Thoracic aorta (tissue), 2 donors: ENCODE results near the gene PUSL1. TPM values are rescaled to one million over a fixed set of nuclear protein-coding genes. Genes with fewer than 3 reads are reported as not detected.

ENCODE experiments used
- ATAC-seq: fragments of 150-250 bp; one replicate; pipeline ENCODE4 v1.8.0; 2017; ENCODE audit warnings: low read depth; ENCODE audit not compliant: insufficient number of reproducible peaks, low FRiP score
- DNase-seq: peaks from one replicate; pipeline ENCODE4 v3.0.0-alpha.2; 2020; ENCODE audit warnings: low spot score
- H3K27ac ChIP-seq, 2 donors: fragments of 200-600 bp; sonication (generic); 1 replicate in 1 of 2; 2 replicates in 1 of 2; pipeline ENCODE4 v1.5.1; 2016; ENCODE audit warnings: mild to moderate bottlenecking in 2 of 2, moderate library complexity in 2 of 2
- H3K27me3 ChIP-seq: fragments of 200-600 bp; sonication (generic); replicated peaks from 2 replicates; pipeline ENCODE4 v1.6.0; 2016; ENCODE audit warnings: mild to moderate bottlenecking; ENCODE audit not compliant: insufficient read depth
- H3K36me3 ChIP-seq: fragments of 200-600 bp; sonication (generic); one replicate; pipeline ENCODE4 v1.5.1; 2016
- H3K4me1 ChIP-seq, 2 donors: fragments of 200-600 bp; sonication (generic); 1 replicate in 1 of 2; 2 replicates in 1 of 2; pipeline versions ENCODE4 v1.5.1 to v1.6.0; 2016; ENCODE audit warnings: low read depth in 2 of 2, mild to moderate bottlenecking in 1 of 2; ENCODE audit not compliant: control insufficient read depth in 1 of 2
- H3K4me3 ChIP-seq: fragments of 200-600 bp; sonication (generic); 2 replicates; pipeline ENCODE4 v1.5.1; 2016; ENCODE audit warnings: mild to moderate bottlenecking
- H3K9me3 ChIP-seq: fragments of 200-600 bp; sonication (generic); 2 replicates; pipeline ENCODE4 v1.5.1; 2016
- total RNA-seq, 2 donors: library from RNA; depleted of rRNA; stranded (reverse); fragments of >200 nt; gene quantifications; one replicate each; pipeline versions ENCODE4 v1.1.0 to v1.2.3, GENCODE V29; 2016
- TF ChIP-seq, protein P1 (sequence below): fragments of 200-600 bp; sonication (generic); IDR thresholded peaks from one replicate; pipeline ENCODE4 v1.5.1; 2019; ENCODE audit warnings: antibody characterized with exemption

PUSL1 gene
- total RNA-seq, 2 donors from 2014 or later: 22.1 to 22.6 TPM

DNA sequence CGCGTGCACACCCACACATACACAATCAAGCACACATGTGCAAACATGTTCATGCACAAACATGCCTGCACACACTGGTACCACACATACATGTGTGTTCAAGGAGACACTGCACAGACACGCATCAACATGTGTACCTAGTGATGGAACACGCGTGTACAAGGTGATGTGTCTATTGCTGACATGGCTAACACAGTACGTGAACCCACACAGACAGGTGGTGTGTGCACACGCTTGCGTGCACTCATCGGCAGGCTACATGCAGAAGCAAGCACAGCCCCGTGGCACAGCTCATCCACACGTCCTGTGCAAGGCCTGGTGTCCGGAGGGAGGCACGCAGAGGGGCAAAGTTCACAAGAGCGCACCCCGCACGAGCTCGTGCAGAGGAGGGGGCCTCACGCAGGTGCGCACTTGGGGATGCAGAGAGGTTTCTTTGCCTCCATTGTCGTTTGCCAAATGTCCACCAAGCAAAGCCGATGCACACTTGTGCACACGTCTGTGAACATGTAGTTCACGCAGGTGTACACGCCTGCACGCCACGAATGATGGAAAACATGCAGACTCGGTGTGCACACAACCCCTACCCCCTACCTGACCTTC, 1.6 kb upstream of the PUSL1 start:
- Histone ChIP-seq H3K4me3 (peak overlapping the region; percentile 88), H3K27ac (peak overlapping the region in 1 of 2 donors; percentile 14), H3K27me3 (no peaks in the 10 kb centered on the region), H3K36me3 (peaks cover 9% of the 10 kb centered on the region), H3K4me1 (peaks cover 29 to 44% of the 10 kb centered on the region in 2 donors), H3K9me3 (no peaks in the 10 kb centered on the region)
- no peak for ATAC-seq
- no peak for DNase-seq
- TF ChIP-seq, protein P1, sequence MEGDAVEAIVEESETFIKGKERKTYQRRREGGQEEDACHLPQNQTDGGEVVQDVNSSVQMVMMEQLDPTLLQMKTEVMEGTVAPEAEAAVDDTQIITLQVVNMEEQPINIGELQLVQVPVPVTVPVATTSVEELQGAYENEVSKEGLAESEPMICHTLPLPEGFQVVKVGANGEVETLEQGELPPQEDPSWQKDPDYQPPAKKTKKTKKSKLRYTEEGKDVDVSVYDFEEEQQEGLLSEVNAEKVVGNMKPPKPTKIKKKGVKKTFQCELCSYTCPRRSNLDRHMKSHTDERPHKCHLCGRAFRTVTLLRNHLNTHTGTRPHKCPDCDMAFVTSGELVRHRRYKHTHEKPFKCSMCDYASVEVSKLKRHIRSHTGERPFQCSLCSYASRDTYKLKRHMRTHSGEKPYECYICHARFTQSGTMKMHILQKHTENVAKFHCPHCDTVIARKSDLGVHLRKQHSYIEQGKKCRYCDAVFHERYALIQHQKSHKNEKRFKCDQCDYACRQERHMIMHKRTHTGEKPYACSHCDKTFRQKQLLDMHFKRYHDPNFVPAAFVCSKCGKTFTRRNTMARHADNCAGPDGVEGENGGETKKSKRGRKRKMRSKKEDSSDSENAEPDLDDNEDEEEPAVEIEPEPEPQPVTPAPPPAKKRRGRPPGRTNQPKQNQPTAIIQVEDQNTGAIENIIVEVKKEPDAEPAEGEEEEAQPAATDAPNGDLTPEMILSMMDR: no peak

DNA sequence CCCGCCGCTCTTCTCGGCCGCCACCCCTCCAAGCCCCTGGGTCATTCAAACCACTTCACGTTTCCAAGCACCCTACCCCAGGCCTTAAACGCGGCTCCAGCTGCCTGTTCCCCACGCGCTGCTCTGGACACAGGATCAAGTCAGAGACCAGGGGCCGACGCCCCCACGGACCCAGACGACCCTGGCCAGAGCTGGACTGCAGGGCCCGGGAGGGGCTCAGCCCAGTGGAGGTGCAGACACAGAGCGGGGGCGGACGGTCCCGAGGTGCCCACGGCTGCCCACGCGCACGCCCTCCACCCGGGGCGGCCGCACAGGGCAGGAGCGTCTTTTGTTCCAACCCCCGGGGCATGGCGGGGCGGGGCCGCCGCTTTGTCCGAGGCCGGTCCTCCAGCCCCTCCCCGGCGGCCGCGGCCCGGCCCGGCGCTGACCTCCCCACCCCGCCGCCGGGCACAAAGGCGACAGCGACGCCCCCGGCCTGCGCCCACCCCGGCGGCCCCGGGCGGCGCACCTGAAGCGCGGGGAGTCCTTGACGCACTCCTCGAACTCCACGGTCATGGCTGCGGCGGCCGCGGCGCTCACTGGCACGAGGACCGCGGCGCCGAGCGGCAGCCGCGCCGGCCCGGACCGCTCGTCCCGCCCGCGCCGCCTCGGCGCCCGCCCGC, 1.0 kb upstream of the PUSL1 start:
- Histone ChIP-seq H3K4me3 (peak overlapping the region; percentile 88), H3K4me1 (peaks cover 29 to 44% of the 10 kb centered on the region in 2 donors), H3K27ac (peak overlapping the region; percentile 14 to 65), H3K27me3 (no peaks in the 10 kb centered on the region), H3K36me3 (peaks cover 12% of the 10 kb centered on the region), H3K9me3 (no peaks in the 10 kb centered on the region)
- DNase-seq (no peak), ATAC-seq (peak; percentile 5)
- TF ChIP-seq, protein P1: no peak

DNA sequence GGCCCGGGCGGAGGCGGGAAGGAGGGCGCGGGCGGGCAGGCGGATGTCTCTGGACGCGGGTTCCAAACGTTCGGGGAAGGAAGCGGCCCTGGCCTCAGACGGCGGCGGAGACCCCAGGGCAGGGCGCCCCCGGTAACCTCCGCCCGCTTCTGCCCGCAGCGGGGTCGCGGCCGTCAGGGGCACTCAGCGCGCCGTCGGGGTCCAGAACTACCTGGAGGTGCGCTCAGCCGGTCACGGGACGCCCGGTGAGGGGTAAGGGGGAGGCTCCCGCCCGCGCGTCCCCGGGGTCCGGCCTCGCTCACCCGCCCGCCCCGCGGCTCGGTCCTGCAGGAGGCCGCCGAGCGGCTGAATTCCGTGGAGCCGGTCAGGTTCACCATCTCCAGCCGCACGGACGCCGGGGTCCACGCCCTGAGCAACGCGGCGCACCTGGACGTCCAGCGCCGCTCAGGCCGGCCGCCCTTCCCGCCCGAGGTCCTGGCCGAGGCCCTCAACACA, 406 bp downstream of the PUSL1 start:
- peaks cover 29 to 44% of the 10 kb centered on the region in 2 donors for H3K4me1 ChIP-seq
- DNase-seq: no peak

DNA sequence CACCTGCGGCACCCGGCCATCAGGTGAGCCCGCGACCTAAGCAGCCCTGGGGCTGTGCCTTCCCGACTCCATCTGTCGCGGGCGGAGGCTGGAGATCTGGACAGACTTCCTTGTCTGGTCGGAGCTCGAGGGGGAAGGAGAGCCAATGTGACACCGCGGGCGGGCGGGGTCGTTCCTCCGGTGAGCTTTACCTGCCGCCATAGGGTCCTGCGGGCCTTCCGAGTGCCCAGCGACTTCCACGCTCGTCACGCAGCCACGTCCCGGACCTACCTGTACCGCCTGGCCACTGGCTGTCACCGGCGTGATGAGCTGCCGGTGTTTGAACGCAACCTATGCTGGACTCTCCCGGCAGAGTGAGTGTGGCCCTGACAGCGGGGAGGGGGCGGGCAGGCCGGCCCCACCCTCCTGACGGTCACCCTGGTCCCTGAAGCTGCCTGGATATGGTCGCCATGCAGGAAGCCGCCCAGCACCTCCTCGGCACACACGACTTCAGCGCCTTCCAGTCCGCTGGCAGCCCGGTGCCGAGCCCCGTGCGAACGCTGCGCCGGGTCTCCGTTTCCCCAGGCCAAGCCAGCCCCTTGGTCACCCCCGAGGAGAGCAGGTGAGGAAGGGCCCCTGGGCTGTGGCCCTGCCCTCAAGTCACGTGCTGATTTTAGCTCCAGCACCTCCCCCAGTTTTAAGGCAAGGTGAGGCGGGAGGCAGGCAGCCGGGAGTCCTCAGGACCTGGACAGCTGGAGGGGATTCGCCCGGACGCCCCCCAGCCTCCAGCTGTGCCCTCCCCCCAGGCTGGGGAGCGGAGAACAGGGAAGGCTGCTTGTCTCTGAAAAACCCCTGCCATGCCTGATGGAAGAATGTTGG, 1.1 kb downstream of the PUSL1 start:
- Histone ChIP-seq H3K36me3 (peaks cover 33% of the 10 kb centered on the region), H3K9me3 (no peaks in the 10 kb centered on the region), H3K4me1 (peaks cover 27 to 41% of the 10 kb centered on the region in 2 donors), H3K27ac (peak overlapping the region; percentile 38 to 90), H3K27me3 (no peaks in the 10 kb centered on the region), H3K4me3 (peak overlapping the region; percentile 88)
- DNase-seq (no peak), ATAC-seq (no peak)
- TF ChIP-seq, protein P1: no peak

More for the DNA sequence above, 406 bp downstream of the PUSL1 start:
- Histone ChIP-seq H3K9me3 (no peaks in the 10 kb centered on the region), H3K4me3 (peak overlapping the region; percentile 88), H3K27ac (peak overlapping the region; percentile 80 to 90), H3K27me3 (no peaks in the 10 kb centered on the region), H3K36me3 (peaks cover 27% of the 10 kb centered on the region)
- ATAC-seq: no peak
- TF ChIP-seq, protein P1: no peak

DNA sequence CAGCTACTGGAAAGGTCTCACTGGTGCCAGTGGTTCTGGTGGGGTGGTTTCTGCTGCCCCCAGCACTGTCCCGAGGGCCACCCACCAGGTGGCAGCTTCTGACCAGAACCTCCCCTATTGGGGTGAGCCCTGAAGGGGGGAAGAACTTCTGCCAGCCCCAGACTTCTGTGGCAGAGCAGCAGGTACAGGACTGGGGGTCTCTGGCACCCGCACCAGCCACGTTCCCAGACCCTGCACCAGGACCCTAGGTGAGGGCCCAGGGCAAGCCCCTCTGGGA, 1.6 kb downstream of the PUSL1 start:
- ATAC-seq (no peak), DNase-seq (no peak)
- Histone ChIP-seq H3K9me3 (no peaks in the 10 kb centered on the region), H3K4me1 (peaks cover 21 to 35% of the 10 kb centered on the region in 2 donors), H3K27me3 (no peaks in the 10 kb centered on the region), H3K4me3 (no peak overlapping the region), H3K36me3 (peaks cover 37% of the 10 kb centered on the region), H3K27ac (peak overlapping the region in 1 of 2 donors; percentile 38)
- TF ChIP-seq, protein P1: no peak
